HepG2 (cell line): ENCODE measurements around the gene CEP19. TPM values are rescaled to one million over a fixed set of nuclear protein-coding genes. Genes with fewer than 3 reads are reported as not detected.

Experiments
- ATAC-seq: fragments of 200-7000 bp; cut with Tn5 transposase; 3 replicates; pipeline ENCODE4 v1.9.1; 2020; ENCODE audit warnings: mild to moderate bottlenecking, moderate library complexity
- BruUV-seq: library from RNA; stranded (reverse); fragments of 400-500 nt; replicated peaks from 2 replicates; lab custom pipeline; 2021; lab: Mats Ljungman, UMichigan
- CTCF ChIA-PET: fragments of 300-600 bp; formaldehyde crosslinking; extraction: SDS; loops from one replicate; lab custom pipeline; 2021; ENCODE audit warnings: low total read pairs, inconsistent platforms, low intra/inter-chr PET ratio; lab: Yijun Ruan, JAX
- POLR2A ChIA-PET: fragments of 350-600 bp; sonication (Branson Sonifier 250); formaldehyde crosslinking; loops from one replicate; lab custom pipeline; 2020; ENCODE audit warnings: antibody characterized with exemption, inconsistent platforms; lab: Yijun Ruan, JAX
- DNase-seq: peaks from one replicate; pipeline ENCODE4 v3.0.0-alpha.2; 2015; ENCODE audit warnings: low spot score
- FAIRE-seq: peaks from 3 replicates; lab custom pipeline; 2011; peaks lifted over from hg19 to GRCh38; lab: Jason Lieb, UNC
- H2AFZ ChIP-seq: one replicate; pipeline ENCODE4 v1.6.1; 2011; ENCODE audit warnings: low read length, inconsistent platforms
- H3K27ac ChIP-seq: fragments of 300-600 bp; 3 replicates; pipeline ENCODE4 v1.8.0; 2011; ENCODE audit warnings: mixed run types, mild to moderate bottlenecking, mixed read lengths, low read length, inconsistent platforms; ENCODE audit not compliant: insufficient read depth; ENCODE audit errors: extremely low read length
- H3K27me3 ChIP-seq, 2 experiments: fragments of 200-600 bp in 1 of 2; 2 replicates in 1 of 2; 3 replicates in 1 of 2; pipeline versions ENCODE4 v1.6.0 to v1.8.0; 2011; ENCODE audit warnings: low read length in 2 of 2, mild to moderate bottlenecking in 2 of 2, moderate library complexity in 2 of 2, inconsistent platforms in 1 of 2; ENCODE audit not compliant: insufficient read depth in 2 of 2, control insufficient read depth in 1 of 2
- H3K36me3 ChIP-seq, 2 experiments: fragments of 200-600 bp in 1 of 2; replicated peaks in 1 of 2; 2 replicates in 1 of 2; 3 replicates in 1 of 2; pipeline versions ENCODE4 v1.5.1 to v1.8.0; 2011; ENCODE audit warnings: low read length in 2 of 2, inconsistent platforms in 1 of 2; ENCODE audit not compliant: insufficient read depth in 2 of 2, control insufficient read depth in 1 of 2
- H3K4me1 ChIP-seq: 2 replicates; pipeline ENCODE4 v1.5.1; 2012; ENCODE audit warnings: low read length, inconsistent platforms; ENCODE audit not compliant: insufficient read depth
- H3K4me2 ChIP-seq: 2 replicates; pipeline ENCODE4 v1.6.0; 2011; ENCODE audit warnings: low read depth, low read length, inconsistent platforms
- H3K4me3 ChIP-seq, 3 experiments: fragments of 200-600 bp in 1 of 3; sonication (generic), shearing (Covaris generic) in 1 of 3; replicated peaks in 1 of 3; 2 replicates each; pipeline ENCODE4 v1.5.1; 2011 to 2016; ENCODE audit warnings: low read length in 3 of 3, inconsistent platforms in 2 of 3, low read depth in 2 of 3, mild to moderate bottlenecking in 2 of 3, control low read depth in 1 of 3, mixed read lengths in 1 of 3; ENCODE audit not compliant: insufficient read depth in 1 of 3
- H3K79me2 ChIP-seq: one replicate; pipeline ENCODE4 v1.6.1; 2011; ENCODE audit warnings: low read length, inconsistent platforms; ENCODE audit not compliant: insufficient read depth
- H3K9ac ChIP-seq: 2 replicates; pipeline ENCODE4 v1.6.0; 2011; ENCODE audit warnings: mild to moderate bottlenecking, low read depth, low read length, inconsistent platforms; ENCODE audit not compliant: insufficient read depth
- H3K9me3 ChIP-seq: 2 replicates; pipeline ENCODE4 v1.5.1; 2012; ENCODE audit warnings: mild to moderate bottlenecking, low read length
- H4K20me1 ChIP-seq: 2 replicates; pipeline ENCODE4 v1.6.0; 2011; ENCODE audit warnings: inconsistent platforms, mild to moderate bottlenecking, low read length, moderate library complexity; ENCODE audit not compliant: insufficient read depth
- CBFB ChIP-seq: sonication (generic); formaldehyde crosslinking; IDR thresholded peaks from 2 replicates; pipeline ENCODE4 v1.4.0; 2020; ENCODE audit warnings: missing genetic modification reagents
- CBX5 ChIP-seq: sonication (generic); formaldehyde crosslinking; IDR thresholded peaks from 2 replicates; pipeline ENCODE4 v1.4.0; 2020; ENCODE audit warnings: missing genetic modification reagents, borderline replicate concordance
- HIC2 ChIP-seq: sonication (generic); formaldehyde crosslinking; IDR thresholded peaks from 2 replicates; pipeline ENCODE4 v1.9.0; 2022; ENCODE audit warnings: low read depth, missing genetic modification reagents
- PRDM10 ChIP-seq: sonication (generic); formaldehyde crosslinking; IDR thresholded peaks from 2 replicates; pipeline ENCODE4 v1.4.0; 2020; ENCODE audit warnings: low read depth, missing genetic modification reagents
- RBFOX2 ChIP-seq: fragments of 200-400 bp; formaldehyde crosslinking; IDR thresholded peaks from 2 replicates; pipeline ENCODE4 v1.6.1; 2017; ENCODE audit warnings: low read depth, mild to moderate bottlenecking, low read length
- ZBTB33 ChIP-seq: sonication (generic); formaldehyde crosslinking; IDR thresholded peaks from 2 replicates; pipeline ENCODE4 v1.4.0; 2020; ENCODE audit warnings: missing genetic modification reagents
- ZNF274 ChIP-seq: sonication (generic); formaldehyde crosslinking; IDR thresholded peaks from 2 replicates; pipeline ENCODE4 v1.5.1; 2020; ENCODE audit warnings: mild to moderate bottlenecking, missing genetic modification reagents
- ZNF331 ChIP-seq: sonication (generic); formaldehyde crosslinking; IDR thresholded peaks from 2 replicates; pipeline ENCODE4 v1.4.0; 2020; ENCODE audit warnings: missing genetic modification reagents
- ZNF614 ChIP-seq: IDR thresholded peaks from 2 replicates; pipeline ENCODE4 v1.6.1; 2018; ENCODE audit warnings: missing biosample characterization, missing genetic modification reagents, inconsistent platforms, borderline replicate concordance
- WGBS: methylation state at CpG from one replicate; pipeline ENCODE4 v1.1.6; 2017; ENCODE audit warnings: low lambda C conversion rate; 5-methylcytosine and 5-hydroxymethylcytosine counted together
- in situ Hi-C: cut with HindIII; loops from 2 replicates; pipeline ENCODE4 v1.10.0; 2017; ENCODE audit warnings: low pct_unique_long_range_greater_than_20kb; ENCODE audit not compliant: extremely low pct_ligation_motif_present
- intact Hi-C: fragments of 100-400 bp; cut with micrococcal nuclease; formaldehyde crosslinking; loops from one replicate; pipeline ENCODE4 v1.10.0; 2022; ENCODE audit not compliant: unreplicated experiment
- polyA plus RNA-seq, 8 experiments: library from polyadenylated mRNA; depleted of rRNA in 3 of 8; stranded (reverse) in 7 of 8; unstranded in 1 of 8; fragments of >200 nt; fragmentation: Illumina TruSeq in 4 of 8; extraction: Trizol in 4 of 8; gene quantifications; 2 replicates each; pipeline versions ENCODE4 v1.2.1 to v1.2.3, GENCODE V29; 2011 to 2016; ENCODE audit warnings: low read depth in 4 of 8, missing spikeins in 1 of 8, mixed read lengths in 1 of 8; ENCODE audit not compliant: insufficient read depth in 1 of 8
- total RNA-seq, 5 experiments: library from RNA; depleted of rRNA; stranded (reverse); fragments of >200 nt; fragmentation: Illumina TruSeq; extraction: Trizol; gene quantifications; 2 replicates each; pipeline ENCODE4 v1.2.3, GENCODE V29; 2016; ENCODE audit warnings: low read depth in 1 of 5
- TF ChIP-seq, protein P1 (sequence below): sonication (generic); formaldehyde crosslinking; IDR thresholded peaks from 2 replicates; pipeline ENCODE4 v1.4.0; 2020; ENCODE audit warnings: missing genetic modification reagents

Gene CEP19
- total and polyA plus RNA-seq, 2 of the 13 experiments (the other 11 are each of a cell fraction or from before 2014, with no cell fraction given), result 0.48 to 1.2 TPM

- DNase-seq (peak; percentile 91), FAIRE-seq (peak; percentile 69), ATAC-seq (peak; percentile 88)
- Histone ChIP-seq H3K4me2 (peak overlapping the region; percentile 78), H3K27ac (peak overlapping the region; percentile 40), H3K9ac (peak overlapping the region; percentile 20; the same call in 1 of the 2 replicates), H3K9me3 (no peaks in the 10 kb centered on the region), H3K36me3 (no peaks in the 10 kb centered on the region), H2AFZ (peak overlapping the region; percentile 45), H3K4me1 (peaks cover 34% of the 10 kb centered on the region), H3K27me3 (peaks cover 0 to 7% of the 10 kb centered on the region in 2 experiments; a peak in 2 of 5 replicates), H3K4me3 (peak overlapping the region; percentile 1 to 52 (median 15); a peak in 2 of 6 replicates), H4K20me1 (no peaks in the 10 kb centered on the region), H3K79me2 (no peaks in the 10 kb centered on the region)
- ChIA-PET POLR2A (interaction anchor here (0.7 to 0.8 kb wide), 2 partner anchors 29 to 202 kb away, joined by 3 read pairs; partner anchors contain the start of gene SENP5), CTCF (no interaction called here)
- WGBS, result 1% methylated on average over 23 of the region's 23 CpGs
- no TSS peak for BruUV-seq
- in situ Hi-C loops (no loop called here), intact Hi-C loops (loop anchor here (1.0 kb wide), 1 partner anchor 34 kb away; no protein-coding TSS in a partner anchor)
- TF ChIP-seq ZNF614 (CRISPR knock-in tag) (0 out of 2 replicates have a peak, but pooled peaks have one; percentile 36), RBFOX2 (no peak), HIC2 (CRISPR knock-in tag) (0 out of 2 replicates have a peak, but pooled peaks have one; percentile 34), PRDM10 (CRISPR knock-in tag) (0 out of 2 replicates have a peak, but pooled peaks have one; percentile 44), ZBTB33 (CRISPR knock-in tag) (0 out of 2 replicates have a peak, but pooled peaks have one; percentile 17), ZNF274 (CRISPR knock-in tag) (0 out of 2 replicates have a peak, but pooled peaks have one; percentile 47), CBFB (CRISPR knock-in tag) (peak; percentile 88), ZNF331 (CRISPR knock-in tag) (peak; percentile 65), CBX5 (CRISPR knock-in tag) (peak; percentile 17; the same call in 1 of the 2 replicates)
- TF ChIP-seq, protein P1, sequence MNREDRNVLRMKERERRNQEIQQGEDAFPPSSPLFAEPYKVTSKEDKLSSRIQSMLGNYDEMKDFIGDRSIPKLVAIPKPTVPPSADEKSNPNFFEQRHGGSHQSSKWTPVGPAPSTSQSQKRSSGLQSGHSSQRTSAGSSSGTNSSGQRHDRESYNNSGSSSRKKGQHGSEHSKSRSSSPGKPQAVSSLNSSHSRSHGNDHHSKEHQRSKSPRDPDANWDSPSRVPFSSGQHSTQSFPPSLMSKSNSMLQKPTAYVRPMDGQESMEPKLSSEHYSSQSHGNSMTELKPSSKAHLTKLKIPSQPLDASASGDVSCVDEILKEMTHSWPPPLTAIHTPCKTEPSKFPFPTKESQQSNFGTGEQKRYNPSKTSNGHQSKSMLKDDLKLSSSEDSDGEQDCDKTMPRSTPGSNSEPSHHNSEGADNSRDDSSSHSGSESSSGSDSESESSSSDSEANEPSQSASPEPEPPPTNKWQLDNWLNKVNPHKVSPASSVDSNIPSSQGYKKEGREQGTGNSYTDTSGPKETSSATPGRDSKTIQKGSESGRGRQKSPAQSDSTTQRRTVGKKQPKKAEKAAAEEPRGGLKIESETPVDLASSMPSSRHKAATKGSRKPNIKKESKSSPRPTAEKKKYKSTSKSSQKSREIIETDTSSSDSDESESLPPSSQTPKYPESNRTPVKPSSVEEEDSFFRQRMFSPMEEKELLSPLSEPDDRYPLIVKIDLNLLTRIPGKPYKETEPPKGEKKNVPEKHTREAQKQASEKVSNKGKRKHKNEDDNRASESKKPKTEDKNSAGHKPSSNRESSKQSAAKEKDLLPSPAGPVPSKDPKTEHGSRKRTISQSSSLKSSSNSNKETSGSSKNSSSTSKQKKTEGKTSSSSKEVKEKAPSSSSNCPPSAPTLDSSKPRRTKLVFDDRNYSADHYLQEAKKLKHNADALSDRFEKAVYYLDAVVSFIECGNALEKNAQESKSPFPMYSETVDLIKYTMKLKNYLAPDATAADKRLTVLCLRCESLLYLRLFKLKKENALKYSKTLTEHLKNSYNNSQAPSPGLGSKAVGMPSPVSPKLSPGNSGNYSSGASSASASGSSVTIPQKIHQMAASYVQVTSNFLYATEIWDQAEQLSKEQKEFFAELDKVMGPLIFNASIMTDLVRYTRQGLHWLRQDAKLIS (CRISPR knock-in tag), result no peak
Measured at GRCh38 chr3:196666001-196666867, 45.8 kb downstream of the CEP19 start.
